Loucy (cell line): Measurements from ENCODE around the gene UNC5C.

Source experiments
- H2AFZ ChIP-seq: fragments of 200-600 bp; sonication (generic); 2 replicates; pipeline ENCODE4 v1.6.0; 2016; ENCODE audit warnings: antibody characterized with exemption, mild to moderate bottlenecking, low read length, moderate library complexity
- H3F3A ChIP-seq: fragments of 200-600 bp; 2 replicates; pipeline ENCODE4 v1.6.0; 2016; ENCODE audit warnings: antibody characterized with exemption, low read depth, mild to moderate bottlenecking
- H3K27me3 ChIP-seq: fragments of 200-600 bp; sonication (generic); 2 replicates; pipeline ENCODE4 v1.6.1; 2014; ENCODE audit warnings: low read length, mild to moderate bottlenecking; ENCODE audit not compliant: insufficient read depth, poor library complexity, severe bottlenecking
- H3K36me3 ChIP-seq: fragments of 200-600 bp; sonication (generic); 2 replicates; pipeline ENCODE4 v1.6.1; 2016; ENCODE audit warnings: low read length; ENCODE audit not compliant: insufficient read depth
- H3K4me1 ChIP-seq: fragments of 200-600 bp; sonication (generic); 2 replicates; pipeline ENCODE4 v1.5.1; 2014; ENCODE audit warnings: low read length, mild to moderate bottlenecking; ENCODE audit not compliant: insufficient read depth, poor library complexity, severe bottlenecking
- H3K4me2 ChIP-seq: fragments of 200-600 bp; sonication (generic); 2 replicates; pipeline ENCODE4 v1.6.0; 2014; ENCODE audit warnings: antibody characterized with exemption, low read length, low read depth, mild to moderate bottlenecking; ENCODE audit not compliant: poor library complexity, severe bottlenecking
- H3K4me3 ChIP-seq: fragments of 200-600 bp; sonication (generic); 2 replicates; pipeline ENCODE4 v1.5.1; 2014; ENCODE audit warnings: low read length, mild to moderate bottlenecking, mixed read lengths; ENCODE audit not compliant: poor library complexity, severe bottlenecking
- H3K79me2 ChIP-seq: fragments of 200-600 bp; sonication (generic); 2 replicates; pipeline ENCODE4 v1.6.1; 2014; ENCODE audit warnings: low read length; ENCODE audit not compliant: insufficient read depth
- H3K9ac ChIP-seq: fragments of 200-600 bp; sonication (generic); 2 replicates; pipeline ENCODE4 v1.6.0; 2014; ENCODE audit warnings: mild to moderate bottlenecking, low read depth, low read length, moderate library complexity; ENCODE audit not compliant: poor library complexity, severe bottlenecking
- H3K9me2 ChIP-seq: fragments of 200-600 bp; sonication (generic); replicated peaks from 2 replicates; pipeline ENCODE4 v1.6.1; 2016; ENCODE audit warnings: low read depth, low read length, mixed read lengths
- H3K9me3 ChIP-seq: fragments of 200-600 bp; sonication (generic); 2 replicates; pipeline ENCODE4 v1.6.1; 2014; ENCODE audit warnings: mild to moderate bottlenecking, antibody characterized with exemption, low read length, low read depth; ENCODE audit not compliant: insufficient read depth
- H4K20me1 ChIP-seq: fragments of 200-600 bp; sonication (generic); 2 replicates; pipeline ENCODE4 v1.6.0; 2014; ENCODE audit warnings: antibody characterized with exemption, low read length, mild to moderate bottlenecking; ENCODE audit not compliant: insufficient read depth, poor library complexity, severe bottlenecking
- CTCF ChIP-seq: fragments of 200-600 bp; sonication (generic); conservative IDR thresholded peaks from 2 replicates; pipeline ENCODE4 v1.5.1; 2014; ENCODE audit warnings: mild to moderate bottlenecking, antibody characterized with exemption, low read length
- EZH2phosphoT487 ChIP-seq: fragments of 200-600 bp; IDR thresholded peaks from 2 replicates; pipeline ENCODE4 v1.6.1; 2018; ENCODE audit warnings: antibody characterized with exemption, mild to moderate bottlenecking, moderate library complexity, borderline replicate concordance

UNC5C gene

GRCh38 chr4:95267081-95267480 lies 281.7 kb downstream of the UNC5C start:
- Histone ChIP-seq H4K20me1 (no peaks in the 10 kb centered on the region), H3K36me3 (no peaks in the 10 kb centered on the region), H2AFZ (no peak overlapping the region), H3K27me3 (no peaks in the 10 kb centered on the region), H3K9ac (no peak overlapping the region), H3K79me2 (no peaks in the 10 kb centered on the region), H3K4me1 (no peaks in the 10 kb centered on the region), H3K9me2 (no peaks in the 10 kb centered on the region), H3F3A (no peaks in the 10 kb centered on the region), H3K9me3 (no peaks in the 10 kb centered on the region), H3K4me3 (no peak overlapping the region), H3K4me2 (no peak overlapping the region)
- TF ChIP-seq CTCF, result no peak
- TF ChIP-seq EZH2phosphoT487, result no peak

- no peaks in the 10 kb centered on the region for H3K4me1 ChIP-seq
- H3K9ac ChIP-seq, result no peak overlapping the region
- no peaks in the 10 kb centered on the region for H3K79me2 ChIP-seq
- no peak overlapping the region for H3K4me3 ChIP-seq
- H3F3A ChIP-seq, result no peaks in the 10 kb centered on the region
- H3K9me2 ChIP-seq, result no peaks in the 10 kb centered on the region
- TF ChIP-seq CTCF (0 out of 2 replicates have a peak, but pooled peaks have one; percentile 10), EZH2phosphoT487 (no peak)
- H3K9me3 ChIP-seq, result no peaks in the 10 kb centered on the region
- H3K4me2 ChIP-seq, result no peak overlapping the region
- no peaks in the 10 kb centered on the region for H4K20me1 ChIP-seq
- no peaks in the 10 kb centered on the region for H3K27me3 ChIP-seq
- H3K36me3 ChIP-seq, result no peaks in the 10 kb centered on the region
- H2AFZ ChIP-seq, result no peak overlapping the region
Measured at GRCh38 chr4:95265814-95266740, 282.7 kb downstream of the UNC5C start.

GRCh38 chr4:95264843-95265242 lies 283.9 kb downstream of the UNC5C start:
- Histone ChIP-seq H3K4me1 (no peaks in the 10 kb centered on the region), H3F3A (no peaks in the 10 kb centered on the region), H2AFZ (no peak overlapping the region), H4K20me1 (no peaks in the 10 kb centered on the region), H3K27me3 (no peaks in the 10 kb centered on the region), H3K4me3 (no peak overlapping the region), H3K9me3 (no peaks in the 10 kb centered on the region), H3K9me2 (no peaks in the 10 kb centered on the region), H3K4me2 (no peak overlapping the region), H3K79me2 (no peaks in the 10 kb centered on the region), H3K36me3 (no peaks in the 10 kb centered on the region), H3K9ac (no peak overlapping the region)
- no peak for TF ChIP-seq EZH2phosphoT487
- no peak for TF ChIP-seq CTCF
